Spleen (tissue), 11 donors: ENCODE results near the gene FOXO6. TPM values are rescaled to one million over a fixed set of nuclear protein-coding genes. Genes with fewer than 3 reads are reported as not detected.

Source experiments
- DNase-seq: peaks from one replicate; pipeline ENCODE4 v3.0.0-alpha.2; 2020
- H3K27ac ChIP-seq, 8 donors: fragments of 200-600 bp; sonication (generic) in 7 of 8; 1 replicate in 4 of 8; 2 replicates in 4 of 8; pipeline versions ENCODE4 v1.5.0 to v1.8.0; 2016 to 2021; ENCODE audit warnings: inconsistent platforms in 4 of 8, mild to moderate bottlenecking in 4 of 8, moderate library complexity in 1 of 8
- H3K27me3 ChIP-seq, 7 donors: fragments of 200-600 bp; sonication (generic) in 6 of 7; replicated peaks in 1 of 7; 1 replicate in 4 of 7; 2 replicates in 3 of 7; pipeline versions ENCODE4 v1.5.0 to v1.8.0; 2016 to 2021; ENCODE audit warnings: inconsistent platforms in 3 of 7, mild to moderate bottlenecking in 1 of 7
- H3K36me3 ChIP-seq, 6 donors: fragments of 200-600 bp; sonication (generic) in 5 of 6; 1 replicate in 4 of 6; 2 replicates in 2 of 6; pipeline versions ENCODE4 v1.5.0 to v1.8.0; 2016 to 2021; ENCODE audit warnings: inconsistent platforms in 2 of 6
- H3K4me1 ChIP-seq, 6 donors: fragments of 200-600 bp; sonication (generic) in 5 of 6; 1 replicate in 3 of 6; 2 replicates in 3 of 6; pipeline versions ENCODE4 v1.5.0 to v1.8.0; 2016 to 2021; ENCODE audit warnings: inconsistent platforms in 3 of 6
- H3K4me3 ChIP-seq, 8 donors: fragments of 200-600 bp; sonication (generic) in 7 of 8; 1 replicate in 4 of 8; 2 replicates in 4 of 8; pipeline versions ENCODE4 v1.5.0 to v1.8.0; 2016 to 2021; ENCODE audit warnings: inconsistent platforms in 4 of 8, mild to moderate bottlenecking in 4 of 8, moderate library complexity in 2 of 8
- H3K9me3 ChIP-seq, 8 donors: fragments of 200-600 bp; sonication (generic) in 7 of 8; 1 replicate in 4 of 8; 2 replicates in 4 of 8; pipeline versions ENCODE4 v1.5.0 to v1.8.0; 2016 to 2021; ENCODE audit warnings: inconsistent platforms in 4 of 8
- CTCF ChIP-seq, 11 experiments: fragments of 200-600 bp in 7 of 11; fragments of 450-650 bp in 4 of 11; sonication (generic) in 4 of 11; IDR thresholded peaks in 8 of 11; conservative IDR thresholded peaks in 3 of 11; 1 replicate in 7 of 11; 2 replicates in 4 of 11; pipeline versions ENCODE4 v1.4.0 to v1.8.0; 2016 to 2021; ENCODE audit warnings: antibody characterized with exemption in 11 of 11, inconsistent platforms in 4 of 11, mild to moderate bottlenecking in 1 of 11
- POLR2A ChIP-seq, 3 donors: fragments of 450-650 bp; IDR thresholded peaks; one replicate each; pipeline ENCODE4 v1.5.1; 2017; ENCODE audit warnings: antibody characterized with exemption in 3 of 3, mild to moderate bottlenecking in 1 of 3
- POLR2AphosphoS5 ChIP-seq, 3 donors: sonication (generic); formaldehyde crosslinking; IDR thresholded peaks; one replicate each; pipeline ENCODE4 v1.5.1; 2017; ENCODE audit warnings: antibody characterized with exemption in 3 of 3
- WGBS, 5 donors: extraction: QIAGEN DNeasy Blood & Tissue Kit in 3 of 5; methylation state at CpG; one replicate each; pipeline versions ENCODE4 v1.1.5 to v1.1.7; 2013 to 2018; 5-methylcytosine and 5-hydroxymethylcytosine counted together
- intact Hi-C: fragments of 100-400 bp; cut with DNase I; formaldehyde crosslinking; loops from one replicate; pipeline ENCODE4 v1.15.0; 2023; ENCODE audit warnings: low total_unique reads
- polyA plus RNA-seq, 3 donors: library from polyadenylated mRNA; stranded (reverse); fragments of 200-250 nt; gene quantifications; one replicate each; pipeline ENCODE4 v1.2.1, GENCODE V29; 2013
- total RNA-seq, 7 donors: library from RNA; depleted of rRNA in 3 of 7; stranded (reverse); fragments of >200 nt in 3 of 7; fragmentation: NEBNext Ultra II Directional in 4 of 7; extraction: Animal tissue kit (Norgen Biotek cat#: 25700) in 4 of 7; gene quantifications; one replicate each; pipeline versions ENCODE4 v1.1.0 to v1.2.1, GENCODE V29; 2016 to 2021
- donor health status: healthy with polysubstance abuse.
- donor health status: DM: no; HTN: no; CAD: no; lungs with moderate emphysema.
- donor health status: DM: no; HTN: no; CAD: no.
- donor health status: Bipolar disorder and iron deficiency.
- donor health status: healthy.
- donor health status: DM: no; HTN: no; CAD: no.
- donor health status: DM: yes; HTN: yes; CAD: no.

The FOXO6 gene
- total and polyA plus RNA-seq, 10 donors, result 0.14 to 1.6 (median 0.32) TPM; not detected in 1

- Histone ChIP-seq H3K36me3 (no peaks in the 10 kb centered on the region), H3K4me1 (no peaks in the 10 kb centered on the region), H3K27ac (no peak overlapping the region), H3K4me3 (no peak overlapping the region), H3K27me3 (peaks cover 0 to 5% (median 0%) of the 10 kb centered on the region in 7 donors), H3K9me3 (no peaks in the 10 kb centered on the region)
- intact Hi-C loops, result no loop called here
- WGBS, 5 donors, result 91 to 100% (median 96%) methylated on average over 1 of the region's 1 CpG
- DNase-seq, result no peak
- TF ChIP-seq CTCF (IDR thresholded peaks at IDR 0.05 in 8 of 11, conservative IDR thresholded peaks at IDR 0.05 in 3 of 11) (no peak), POLR2AphosphoS5 (IDR thresholded peaks at IDR 0.05) (no peak), POLR2A (IDR thresholded peaks at IDR 0.05) (no peak)
Measured at GRCh38 chr1:41318135-41318534, 43.1 kb upstream of the FOXO6 start.

- TF ChIP-seq POLR2AphosphoS5 (IDR thresholded peaks at IDR 0.05) (no peak), POLR2A (IDR thresholded peaks at IDR 0.05) (no peak)
- Histone ChIP-seq H3K27me3 (peaks cover 0 to 5% (median 0%) of the 10 kb centered on the region in 7 donors), H3K4me1 (no peaks in the 10 kb centered on the region), H3K4me3 (no peak overlapping the region), H3K36me3 (no peaks in the 10 kb centered on the region), H3K9me3 (no peaks in the 10 kb centered on the region), H3K27ac (no peak overlapping the region)
- intact Hi-C loops, result no loop called here
- DNase-seq, result no peak
- 64 to 90% (median 83%) methylated on average over 2 of the region's 2 CpGs for WGBS, 5 donors
Measured at GRCh38 chr1:41319106-41319755, 42.0 kb upstream of the FOXO6 start.

GRCh38 chr1:41319807-41320711 lies 41.2 kb upstream of the FOXO6 start:
- 57 to 65% (median 63%) methylated on average over 9 to 12 of the region's 12 CpGs for WGBS, 5 donors
- intact Hi-C loops, result no loop called here
- no peak overlapping the region for H3K4me3 ChIP-seq
- no peak for DNase-seq
- H3K9me3 ChIP-seq, result no peaks in the 10 kb centered on the region
- H3K4me1 ChIP-seq, result no peaks in the 10 kb centered on the region
- H3K27ac ChIP-seq, result no peak overlapping the region
- no peak for TF ChIP-seq POLR2AphosphoS5 (IDR thresholded peaks at IDR 0.05)
- no peaks in the 10 kb centered on the region for H3K36me3 ChIP-seq
- H3K27me3 ChIP-seq, result peaks cover 0 to 5% (median 0%) of the 10 kb centered on the region in 7 donors

GRCh38 chr1:41320895-41321676 lies 40.1 kb upstream of the FOXO6 start:
- H3K4me1 ChIP-seq, result no peaks in the 10 kb centered on the region
- intact Hi-C loops, result no loop called here
- H3K27ac ChIP-seq, result no peak overlapping the region
- no peaks in the 10 kb centered on the region for H3K9me3 ChIP-seq
- H3K27me3 ChIP-seq, result peaks cover 0 to 5% (median 0%) of the 10 kb centered on the region in 7 donors
- TF ChIP-seq CTCF (IDR thresholded peaks at IDR 0.05 in 8 of 11, conservative IDR thresholded peaks at IDR 0.05 in 3 of 11) (no peak), POLR2AphosphoS5 (IDR thresholded peaks at IDR 0.05) (no peak), POLR2A (IDR thresholded peaks at IDR 0.05) (no peak)
- no peak for DNase-seq
- 76 to 82% (median 78%) methylated on average over 20 to 21 of the region's 21 CpGs for WGBS, 5 donors
- H3K36me3 ChIP-seq, result no peaks in the 10 kb centered on the region
- H3K4me3 ChIP-seq, result no peak overlapping the region
